Kidney (tissue), 14 donors: ENCODE measurements around the gene FAM167B. TPM values are rescaled to one million over a fixed set of nuclear protein-coding genes. Genes with fewer than 3 reads are reported as not detected.

Experiments
- DNase-seq, 5 donors: peaks; one replicate each; pipeline ENCODE4 v3.0.0-alpha.2; 2013 to 2020
- FAIRE-seq: peaks from 2 replicates; lab custom pipeline; 2012; peaks lifted over from hg19 to GRCh38; lab: Jason Lieb, UNC
- H3K27ac ChIP-seq, 2 donors: one replicate each; pipeline ENCODE4 v1.7.0; 2013; ENCODE audit warnings: low read depth in 2 of 2, low read length in 2 of 2, inconsistent platforms in 1 of 2
- H3K27me3 ChIP-seq: one replicate; pipeline ENCODE4 v1.7.1; 2013; ENCODE audit warnings: low read length, inconsistent platforms; ENCODE audit not compliant: control insufficient read depth, insufficient read depth
- H3K36me3 ChIP-seq, 3 donors: one replicate each; pipeline versions ENCODE4 v1.7.0 to v1.7.1; 2013; ENCODE audit warnings: low read length in 3 of 3, control low read depth in 1 of 3, inconsistent platforms in 1 of 3; ENCODE audit not compliant: insufficient read depth in 3 of 3, control insufficient read depth in 2 of 3
- H3K4me1 ChIP-seq, 3 donors: one replicate each; pipeline versions ENCODE4 v1.7.0 to v1.7.1; 2013; ENCODE audit warnings: low read length in 3 of 3, inconsistent platforms in 1 of 3, low read depth in 1 of 3; ENCODE audit not compliant: control insufficient read depth in 2 of 3, insufficient read depth in 2 of 3
- H3K4me3 ChIP-seq, 3 donors: one replicate each; pipeline versions ENCODE4 v1.7.0 to v1.8.1; 2013; ENCODE audit warnings: low read length in 3 of 3, control low read depth in 1 of 3, inconsistent platforms in 1 of 3
- H3K9ac ChIP-seq, 3 donors: one replicate each; pipeline versions ENCODE4 v1.7.0 to v1.7.1; 2013; ENCODE audit warnings: low read length in 3 of 3, control low read depth in 1 of 3, inconsistent platforms in 1 of 3
- H3K9me3 ChIP-seq, 3 donors: one replicate each; pipeline versions ENCODE4 v1.7.0 to v1.7.1; 2013; ENCODE audit warnings: low read length in 3 of 3, control low read depth in 1 of 3, inconsistent platforms in 1 of 3; ENCODE audit not compliant: control insufficient read depth in 2 of 3, insufficient read depth in 1 of 3
- CTCF ChIP-seq: IDR thresholded peaks from 3 replicates; pipeline ENCODE4 v1.5.1; 2012; ENCODE audit warnings: mild to moderate bottlenecking, moderate library complexity, borderline replicate concordance; ENCODE audit not compliant: insufficient read depth; ENCODE audit errors: extremely low read depth
- intact Hi-C: fragments of 100-400 bp; cut with DNase I; formaldehyde crosslinking; loops from one replicate; pipeline ENCODE4 v1.11.1; 2022
- polyA plus RNA-seq: library from polyadenylated mRNA; stranded (reverse); fragments of 350-450 nt; fragmentation: Illumina TruSeq; extraction: RNeasy Lipid Tissue Mini Kit (QIAGEN cat#74804); gene quantifications from one replicate; pipeline ENCODE4 v1.2.3, GENCODE V29; 2014; ENCODE audit warnings: low read depth, low replicate concordance; ENCODE audit not compliant: insufficient read depth
- total RNA-seq: library from RNA; stranded (reverse); fragmentation: NEBNext Ultra II Directional; extraction: Animal tissue kit (Norgen Biotek cat#: 25700); gene quantifications from one replicate; pipeline ENCODE4 v1.2.1, GENCODE V29; 2021
- donor health status: control.
- donor health status: control.
- donor health status: control.
- donor health status: control.
- donor health status: control.
- donor health status: DM: yes; HTN: yes; CAD: no.
- donor health status: Normal renal cell carcinoma (clear cell type).

The FAM167B gene
- total and polyA plus RNA-seq, 2 donors from 2014 or later = 19.6 to 84.8 TPM

GRCh38 chr1:32221581-32221979, 25.4 kb upstream of the FAM167B start:
- DNase-seq (no peak), FAIRE-seq (no peak)
- intact Hi-C loops = no loop called here
- H3K36me3 ChIP-seq = peaks cover 4 to 24% (median 20%) of the 10 kb centered on the region in 3 donors
- H3K4me3 ChIP-seq = peak overlapping the region; percentile 94 to 99 (median 97)
- TF ChIP-seq CTCF = no peak
- H3K9ac ChIP-seq = peak overlapping the region; percentile 55 to 94 (median 71)
- H3K9me3 ChIP-seq = no peaks in the 10 kb centered on the region
- peaks cover 6 to 28% (median 22%) of the 10 kb centered on the region in 3 donors for H3K4me1 ChIP-seq
- H3K27me3 ChIP-seq = no peaks in the 10 kb centered on the region
- H3K27ac ChIP-seq = peak overlapping the region; percentile 20 to 92

GRCh38 chr1:32221980-32222755, 24.9 kb upstream of the FAM167B start, which contains the start of the genes EIF3I and TMEM234:
TSS of gene EIF3I (plus strand) at chr1:32222407. CDS start at chr1:32222442, 35 bp downstream.
TSS of gene TMEM234 (minus strand) at chr1:32222353. CDS start at chr1:32222322, 31 bp downstream.
- Histone ChIP-seq H3K4me1 (peaks cover 6 to 28% (median 22%) of the 10 kb centered on the region in 3 donors), H3K9ac (peak within 1 kb of the TSS; percentile 94 to 97 (median 97)), H3K27ac (peak within 1 kb of the TSS; percentile 92 to 95), H3K9me3 (no peaks in the 10 kb centered on the region), H3K4me3 (peak within 1 kb of the TSS; percentile 94 to 99 (median 97)), H3K27me3 (no peaks in the 10 kb centered on the region), H3K36me3 (peaks cover 4 to 18% (median 18%) of the 10 kb centered on the region in 3 donors)
- FAIRE-seq = peak; percentile 37
- intact Hi-C loops = no loop called here
- peak; percentile 95 to 98 (median 96) for DNase-seq
- no peak for TF ChIP-seq CTCF

DNA sequence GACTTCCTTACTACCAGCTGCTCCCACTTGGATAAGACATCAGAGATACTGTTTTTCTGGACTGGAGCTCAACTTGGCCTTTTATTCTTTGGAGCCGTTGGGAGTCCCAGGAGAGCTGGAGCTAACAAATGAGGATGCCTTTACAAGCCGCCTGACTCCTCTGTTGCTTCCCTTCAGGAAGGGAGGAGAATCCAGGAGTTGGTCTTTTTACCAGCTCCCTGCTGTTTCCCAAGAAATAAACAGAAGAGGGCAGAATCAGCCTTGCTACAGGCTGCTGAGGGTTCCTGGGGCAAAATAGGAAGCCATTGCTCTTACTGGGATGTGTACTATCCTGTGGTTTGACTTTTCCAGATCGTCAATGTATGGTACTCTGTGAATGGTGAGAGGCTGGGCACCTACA, 23.3 kb upstream of the FAM167B start:
- Histone ChIP-seq H3K36me3 (peaks cover 4 to 25% (median 22%) of the 10 kb centered on the region in 3 donors), H3K4me1 (peaks cover 6 to 28% (median 22%) of the 10 kb centered on the region in 3 donors), H3K27me3 (no peaks in the 10 kb centered on the region), H3K9ac (peak overlapping the region in 1 of 3 donors; percentile 49), H3K27ac (no peak overlapping the region), H3K9me3 (no peaks in the 10 kb centered on the region), H3K4me3 (no peak overlapping the region)
- intact Hi-C loops = no loop called here
- DNase-seq = no peak
- TF ChIP-seq CTCF = no peak
- FAIRE-seq = no peak
